ENCODE data around the gene PTGES3L. TPM values are rescaled to one million over a fixed set of nuclear protein-coding genes. Genes with fewer than 3 reads are reported as not detected.

The PTGES3L gene
- total RNA-seq, 5 donors from 2014 or later (not counting 1 experiment from before 2014, with no cell fraction given), result 0.25 to 0.44 (median 0.41) TPM; not detected in 2

- H3K36me3 ChIP-seq (ENCODE audit: control insufficient read depth in 2 of 2, extremely low read depth in 1 of 2, insufficient read depth in 1 of 2, low read length in 1 of 2), result no peaks in the 10 kb centered on the region
- no peaks in the 10 kb centered on the region for H3K27me3 ChIP-seq (replicated peaks in 1 of 2; ENCODE audit: control insufficient read depth in 2 of 2, extremely low read depth in 1 of 2, insufficient read depth in 2 of 2, low read length in 1 of 2)
- POLR2A ChIA-PET, result no interaction called here
- WGBS (ENCODE audit: insufficient coverage), result 94% methylated on average over 4 of the region's 5 CpGs
- Mint-ChIP-seq H3K27ac (no peak overlapping the region), H3K4me3 (no peak overlapping the region), H3K36me3 (no peaks in the 10 kb centered on the region), H3K9me3 (no peaks in the 10 kb centered on the region), H3K4me1 (no peaks in the 10 kb centered on the region), H3K27me3 (no peaks in the 10 kb centered on the region)
- no peaks in the 10 kb centered on the region for H3K4me1 ChIP-seq (ENCODE audit: control insufficient read depth in 1 of 2, extremely low read depth in 1 of 2, insufficient read depth in 2 of 2, low read length in 2 of 2)
- DNase-seq (no peak), ATAC-seq (replicated peaks in 1 of 4) (no peak)
- CTCF ChIA-PET, result interaction anchor here in 1 of 2 donors (0.7 kb wide), 1 partner anchor 153 kb away, joined by 4 read pairs; no protein-coding TSS in a partner anchor
- H3K27ac ChIP-seq (ENCODE audit: low read length), result no peak overlapping the region
- no peaks in the 10 kb centered on the region for H3K9me3 ChIP-seq
- H3K4me3 ChIP-seq (ENCODE audit: control insufficient read depth in 1 of 2, extremely low read depth in 1 of 2, low read length in 1 of 2), result no peak overlapping the region
Observed at GRCh38 chr17:42971589-42971988, 8.3 kb downstream of the PTGES3L start.

- no peak overlapping the region for H3K27ac ChIP-seq (ENCODE audit: low read length)
- H3K4me1 ChIP-seq (ENCODE audit: control insufficient read depth in 1 of 2, extremely low read depth in 1 of 2, insufficient read depth in 2 of 2, low read length in 2 of 2), result peaks cover 0 to 7% of the 10 kb centered on the region in 2 experiments
- Mint-ChIP-seq H3K27ac (no peak overlapping the region), H3K36me3 (no peaks in the 10 kb centered on the region), H3K4me1 (peaks cover 5 to 6% (median 6%) of the 10 kb centered on the region in 3 donors), H3K9me3 (no peaks in the 10 kb centered on the region), H3K27me3 (no peaks in the 10 kb centered on the region), H3K4me3 (no peak overlapping the region)
- no peaks in the 10 kb centered on the region for H3K9me3 ChIP-seq
- H3K27me3 ChIP-seq (replicated peaks in 1 of 2; ENCODE audit: control insufficient read depth in 2 of 2, extremely low read depth in 1 of 2, insufficient read depth in 2 of 2, low read length in 1 of 2), result peaks cover 0 to 2% of the 10 kb centered on the region in 2 experiments
- POLR2A ChIA-PET, result interaction anchor here in 1 of 2 donors (0.6 kb wide), 1 partner anchor 14 kb away, joined by 5 read pairs; no protein-coding TSS in a partner anchor
- CTCF ChIA-PET, result interaction anchor here in 1 of 2 donors (0.5 to 0.6 kb wide), 2 partner anchors 170 to 244 kb away, joined by 3 to 7 read pairs; no protein-coding TSS in a partner anchor
- 100% methylated on average over 2 of the region's 5 CpGs for WGBS (ENCODE audit: insufficient coverage)
- no peaks in the 10 kb centered on the region for H3K36me3 ChIP-seq (ENCODE audit: control insufficient read depth in 2 of 2, extremely low read depth in 1 of 2, insufficient read depth in 1 of 2, low read length in 1 of 2)
- no peak overlapping the region for H3K4me3 ChIP-seq (ENCODE audit: control insufficient read depth in 1 of 2, extremely low read depth in 1 of 2, low read length in 1 of 2)
- DNase-seq, result no peak
- no peak for ATAC-seq (replicated peaks in 1 of 4)
Observed at GRCh38 chr17:42969001-42969581, 10.8 kb downstream of the PTGES3L start.

- H3K36me3 ChIP-seq (ENCODE audit: control insufficient read depth in 2 of 2, extremely low read depth in 1 of 2, insufficient read depth in 1 of 2, low read length in 1 of 2), result no peaks in the 10 kb centered on the region
- peaks cover 0 to 2% of the 10 kb centered on the region in 2 experiments for H3K27me3 ChIP-seq (replicated peaks in 1 of 2; ENCODE audit: control insufficient read depth in 2 of 2, extremely low read depth in 1 of 2, insufficient read depth in 2 of 2, low read length in 1 of 2)
- ChIA-PET POLR2A (no interaction called here), CTCF (no interaction called here)
- WGBS (ENCODE audit: insufficient coverage), result no CpG with 5 or more reads among the region's 1 CpG
- H3K4me3 ChIP-seq (ENCODE audit: control insufficient read depth in 1 of 2, extremely low read depth in 1 of 2, low read length in 1 of 2), result no peak overlapping the region
- no peaks in the 10 kb centered on the region for H3K9me3 ChIP-seq
- Mint-ChIP-seq H3K9me3 (no peaks in the 10 kb centered on the region), H3K27me3 (no peaks in the 10 kb centered on the region), H3K4me3 (no peak overlapping the region), H3K4me1 (peaks cover 12 to 16% (median 13%) of the 10 kb centered on the region in 3 donors), H3K27ac (no peak overlapping the region), H3K36me3 (no peaks in the 10 kb centered on the region)
- DNase-seq (no peak), ATAC-seq (replicated peaks in 1 of 4) (no peak)
- H3K4me1 ChIP-seq (ENCODE audit: control insufficient read depth in 1 of 2, extremely low read depth in 1 of 2, insufficient read depth in 2 of 2, low read length in 2 of 2), result peaks cover 6 to 18% of the 10 kb centered on the region in 2 experiments
- H3K27ac ChIP-seq (ENCODE audit: low read length), result no peak overlapping the region
Observed at GRCh38 chr17:42967925-42968324, 12.0 kb downstream of the PTGES3L start.

- Histone ChIP-seq H3K36me3 (ENCODE audit: control insufficient read depth in 2 of 2, extremely low read depth in 1 of 2, insufficient read depth in 1 of 2, low read length in 1 of 2) (peaks cover 0 to 29% of the 10 kb centered on the region in 2 donors), H3K27ac (ENCODE audit: low read length) (peak within 1 kb of the TSS; percentile 73), H3K9me3 (no peaks in the 10 kb centered on the region), H3K4me1 (ENCODE audit: control insufficient read depth in 1 of 2, extremely low read depth in 1 of 2, insufficient read depth in 2 of 2, low read length in 2 of 2) (peaks cover 6 to 22% of the 10 kb centered on the region in 2 experiments), H3K4me3 (ENCODE audit: control insufficient read depth in 1 of 2, extremely low read depth in 1 of 2, low read length in 1 of 2) (peak within 1 kb of the TSS; percentile 86 to 98), H3K27me3 (replicated peaks in 1 of 2; ENCODE audit: control insufficient read depth in 2 of 2, extremely low read depth in 1 of 2, insufficient read depth in 2 of 2, low read length in 1 of 2) (peaks cover 0 to 2% of the 10 kb centered on the region in 2 experiments)
- peak within 1 kb of the TSS; percentile 86 to 91 (median 90) for H3K4me3 Mint-ChIP-seq
- peaks cover 14 to 19% (median 16%) of the 10 kb centered on the region in 3 donors for H3K4me1 Mint-ChIP-seq
- peaks cover 19% of the 10 kb centered on the region for H3K36me3 Mint-ChIP-seq
- H3K27me3 Mint-ChIP-seq, result no peaks in the 10 kb centered on the region
- H3K9me3 Mint-ChIP-seq, result no peaks in the 10 kb centered on the region
- ChIA-PET CTCF (interaction anchor here (0.6 to 1.8 kb wide), 3 partner anchors 34 to 232 kb away, joined by 3 to 11 read pairs (median 7); partner anchors contain the start of gene RPL27 (in 1 of the 2)), POLR2A (interaction anchor here (0.6 to 0.7 kb wide), 2 partner anchors 48 to 132 kb away, joined by 3 read pairs; no protein-coding TSS in a partner anchor)
- 0% methylated on average over 24 of the region's 43 CpGs for WGBS (ENCODE audit: insufficient coverage)
- peak; percentile 70 to 95 (median 87) for DNase-seq
- ATAC-seq (replicated peaks in 1 of 4), result peak; percentile 98 to 99 (median 99)
- peak within 1 kb of the TSS; percentile 88 to 93 for H3K27ac Mint-ChIP-seq
Observed at GRCh38 chr17:42964161-42964932, 15.5 kb downstream of the PTGES3L start, which contains the start of gene AARSD1. AARSD1 (minus strand) TSS chr17:42964454; CDS start chr17:42964440, 14 bp downstream.

- Mint-ChIP-seq H3K36me3 (peaks cover 62% of the 10 kb centered on the region), H3K4me1 (peaks cover 0 to 5% (median 0%) of the 10 kb centered on the region in 3 donors), H3K27ac (no peak overlapping the region), H3K27me3 (no peaks in the 10 kb centered on the region), H3K4me3 (no peak overlapping the region), H3K9me3 (no peaks in the 10 kb centered on the region)
- no peak for ATAC-seq (replicated peaks in 1 of 4)
- H3K9me3 ChIP-seq, result no peaks in the 10 kb centered on the region
- no peak overlapping the region for H3K27ac ChIP-seq (ENCODE audit: low read length)
- no peaks in the 10 kb centered on the region for H3K27me3 ChIP-seq (replicated peaks in 1 of 2; ENCODE audit: control insufficient read depth in 2 of 2, extremely low read depth in 1 of 2, insufficient read depth in 2 of 2, low read length in 1 of 2)
- no peak overlapping the region for H3K4me3 ChIP-seq (ENCODE audit: control insufficient read depth in 1 of 2, extremely low read depth in 1 of 2, low read length in 1 of 2)
- no peak for DNase-seq
- ChIA-PET POLR2A (no interaction called here), CTCF (no interaction called here)
- no CpG with 5 or more reads among the region's 1 CpG for WGBS (ENCODE audit: insufficient coverage)
- no peaks in the 10 kb centered on the region for H3K4me1 ChIP-seq (ENCODE audit: control insufficient read depth in 1 of 2, extremely low read depth in 1 of 2, insufficient read depth in 2 of 2, low read length in 2 of 2)
- peaks cover 20 to 67% of the 10 kb centered on the region in 2 donors for H3K36me3 ChIP-seq (ENCODE audit: control insufficient read depth in 2 of 2, extremely low read depth in 1 of 2, insufficient read depth in 1 of 2, low read length in 1 of 2)
Observed at GRCh38 chr17:42953669-42954068, 26.2 kb downstream of the PTGES3L start.

GRCh38 chr17:42950044-42950783, 29.7 kb downstream of the PTGES3L start:
- POLR2A ChIA-PET, result no interaction called here
- H3K36me3 Mint-ChIP-seq, result peaks cover 47% of the 10 kb centered on the region
- Histone ChIP-seq H3K4me3 (ENCODE audit: control insufficient read depth in 1 of 2, extremely low read depth in 1 of 2, low read length in 1 of 2) (no peak overlapping the region), H3K36me3 (ENCODE audit: control insufficient read depth in 2 of 2, extremely low read depth in 1 of 2, insufficient read depth in 1 of 2, low read length in 1 of 2) (peaks cover 9 to 48% of the 10 kb centered on the region in 2 donors), H3K27ac (ENCODE audit: low read length) (no peak overlapping the region), H3K27me3 (replicated peaks in 1 of 2; ENCODE audit: control insufficient read depth in 2 of 2, extremely low read depth in 1 of 2, insufficient read depth in 2 of 2, low read length in 1 of 2) (no peaks in the 10 kb centered on the region), H3K4me1 (ENCODE audit: control insufficient read depth in 1 of 2, extremely low read depth in 1 of 2, insufficient read depth in 2 of 2, low read length in 2 of 2) (no peaks in the 10 kb centered on the region), H3K9me3 (no peaks in the 10 kb centered on the region)
- no peaks in the 10 kb centered on the region for H3K27me3 Mint-ChIP-seq
- ATAC-seq (replicated peaks in 1 of 4), result no peak
- H3K4me3 Mint-ChIP-seq, result no peak overlapping the region
- no peak overlapping the region for H3K27ac Mint-ChIP-seq
- no peaks in the 10 kb centered on the region for H3K4me1 Mint-ChIP-seq
- 100% methylated on average over 2 of the region's 13 CpGs for WGBS (ENCODE audit: insufficient coverage)
- CTCF ChIA-PET, result no interaction called here
- H3K9me3 Mint-ChIP-seq, result no peaks in the 10 kb centered on the region
- no peak for DNase-seq
